H9 (cell line): ENCODE results near the gene CORO2B. TPM values are rescaled to one million over a fixed set of nuclear protein-coding genes. Genes with fewer than 3 reads are reported as not detected.
"Not testable (repeated sequence)": the region's sequence is repeated elsewhere in the genome, so short reads cannot be mapped to it uniquely, and the experiment has no call there.

ENCODE experiments used
- DNase-seq: peaks from one replicate; pipeline ENCODE4 v3.0.0-alpha.2; 2017
- H2AFZ ChIP-seq: one replicate; pipeline ENCODE4 v1.6.1; 2013; ENCODE audit warnings: mild to moderate bottlenecking, low read length, control low read depth, moderate library complexity
- H2AK5ac ChIP-seq: 2 replicates; pipeline ENCODE4 v1.6.1; 2013; ENCODE audit warnings: low read length, control low read depth, mixed read lengths; ENCODE audit not compliant: insufficient read length
- H2BK120ac ChIP-seq: one replicate; pipeline ENCODE4 v1.6.1; 2013; ENCODE audit warnings: low read depth, mild to moderate bottlenecking, low read length, control low read depth, inconsistent platforms; ENCODE audit not compliant: poor library complexity, severe bottlenecking
- H2BK12ac ChIP-seq: 2 replicates; pipeline ENCODE4 v1.6.1; 2013; ENCODE audit warnings: low read length, control low read depth, mixed read lengths, low read depth; ENCODE audit not compliant: insufficient read length
- H2BK15ac ChIP-seq: 2 replicates; pipeline ENCODE4 v1.6.1; 2013; ENCODE audit warnings: low read depth, low read length, control low read depth
- H2BK20ac ChIP-seq: one replicate; pipeline ENCODE4 v1.6.1; 2013; ENCODE audit warnings: low read depth, mild to moderate bottlenecking, low read length, control low read depth, inconsistent platforms; ENCODE audit not compliant: poor library complexity, severe bottlenecking
- H2BK5ac ChIP-seq: 2 replicates; pipeline ENCODE4 v1.6.1; 2013; ENCODE audit warnings: low read length, control low read depth, mixed read lengths; ENCODE audit not compliant: insufficient read length
- H3K14ac ChIP-seq: 2 replicates; pipeline ENCODE4 v1.6.1; 2013; ENCODE audit warnings: low read length, control low read depth; ENCODE audit not compliant: insufficient read depth
- H3K18ac ChIP-seq: 2 replicates; pipeline ENCODE4 v1.6.1; 2013; ENCODE audit warnings: low read depth, mild to moderate bottlenecking, mixed read lengths, low read length, control low read depth; ENCODE audit not compliant: insufficient read length
- H3K23ac ChIP-seq: 2 replicates; pipeline ENCODE4 v1.6.1; 2013; ENCODE audit warnings: low read length, control low read depth, mixed read lengths, low read depth; ENCODE audit not compliant: insufficient read length
- H3K23me2 ChIP-seq: 2 replicates; pipeline ENCODE4 v1.6.1; 2013; ENCODE audit warnings: low read depth, mild to moderate bottlenecking, mixed read lengths, low read length, control low read depth; ENCODE audit not compliant: insufficient read length, poor library complexity, severe bottlenecking
- H3K27ac ChIP-seq: 2 replicates; pipeline ENCODE4 v1.5.1; 2013; ENCODE audit warnings: low read length, control low read depth, mixed read lengths, low read depth; ENCODE audit not compliant: insufficient read length
- H3K27me3 ChIP-seq: 2 replicates; pipeline ENCODE4 v1.6.1; 2013; ENCODE audit warnings: low read length, control low read depth, inconsistent platforms; ENCODE audit not compliant: insufficient read depth
- H3K4ac ChIP-seq: 2 replicates; pipeline ENCODE4 v1.6.1; 2013; ENCODE audit warnings: low read depth, mild to moderate bottlenecking, control low read depth, inconsistent platforms, low read length, moderate library complexity
- H3K4me1 ChIP-seq: 2 replicates; pipeline ENCODE4 v1.6.1; 2013; ENCODE audit warnings: low read length, control low read depth, inconsistent platforms; ENCODE audit not compliant: insufficient read depth
- H3K4me2 ChIP-seq: 2 replicates; pipeline ENCODE4 v1.6.1; 2013; ENCODE audit warnings: low read length, control low read depth, mixed read lengths; ENCODE audit not compliant: insufficient read length, insufficient read depth
- H3K56ac ChIP-seq: 2 replicates; pipeline ENCODE4 v1.6.1; 2013; ENCODE audit warnings: low read depth, mild to moderate bottlenecking, mixed read lengths, low read length, control low read depth; ENCODE audit not compliant: insufficient read length
- H3K79me1 ChIP-seq: 2 replicates; pipeline ENCODE4 v1.6.1; 2013; ENCODE audit warnings: low read depth, mild to moderate bottlenecking, moderate library complexity, low read length, control low read depth, inconsistent platforms; ENCODE audit not compliant: insufficient read depth, poor library complexity, severe bottlenecking
- H3K79me2 ChIP-seq: 2 replicates; pipeline ENCODE4 v1.6.1; 2013; ENCODE audit warnings: low read length, control low read depth, inconsistent platforms; ENCODE audit not compliant: insufficient read depth
- H3K9ac ChIP-seq: 2 replicates; pipeline ENCODE4 v1.6.1; 2013; ENCODE audit warnings: low read length, control low read depth, mixed read lengths; ENCODE audit not compliant: insufficient read length; ENCODE audit errors: extremely low read depth
- H3K9me3 ChIP-seq: one replicate; pipeline ENCODE4 v1.6.1; 2013; ENCODE audit warnings: low read depth, low read length, inconsistent platforms; ENCODE audit not compliant: control insufficient read depth
- H3T11ph ChIP-seq: one replicate; pipeline ENCODE4 v1.6.1; 2013; ENCODE audit warnings: mild to moderate bottlenecking, low read length, control low read depth, inconsistent platforms
- H4K20me1 ChIP-seq: one replicate; pipeline ENCODE4 v1.6.1; 2013; ENCODE audit not compliant: control insufficient read depth, insufficient read length, insufficient read depth
- H4K5ac ChIP-seq: 2 replicates; pipeline ENCODE4 v1.6.1; 2013; ENCODE audit warnings: low read depth, mild to moderate bottlenecking, mixed read lengths, low read length, control low read depth; ENCODE audit not compliant: insufficient read length
- H4K8ac ChIP-seq: replicated peaks from 2 replicates; pipeline ENCODE4 v1.6.1; 2013; ENCODE audit warnings: low read length, control low read depth, mixed read lengths, low read depth; ENCODE audit not compliant: insufficient read length
- H4K91ac ChIP-seq: 2 replicates; pipeline ENCODE4 v1.6.1; 2013; ENCODE audit warnings: low read depth, mild to moderate bottlenecking, moderate library complexity, mixed read lengths, low read length, control low read depth; ENCODE audit not compliant: insufficient read length
- H3K27ac Mint-ChIP-seq, 3 experiments: 2 replicates in 2 of 3; 3 replicates in 1 of 3; pipeline ENCODE4 v1.8.0; 2020 to 2021; ENCODE audit warnings: mixed read lengths in 3 of 3, mild to moderate bottlenecking in 1 of 3, moderate library complexity in 1 of 3
- H3K27me3 Mint-ChIP-seq: 2 replicates; pipeline ENCODE4 v1.8.0; 2021; ENCODE audit warnings: low read depth, mild to moderate bottlenecking, moderate library complexity, mixed read lengths
- H3K36me3 Mint-ChIP-seq, 3 experiments: 2 replicates in 2 of 3; 3 replicates in 1 of 3; pipeline ENCODE4 v1.8.0; 2020 to 2021; ENCODE audit warnings: low read depth in 3 of 3, mixed read lengths in 3 of 3; ENCODE audit not compliant: insufficient read depth in 1 of 3
- H3K4me1 Mint-ChIP-seq, 2 experiments: 2 replicates each; pipeline ENCODE4 v1.8.0; 2020; ENCODE audit warnings: mixed read lengths in 2 of 2
- H3K4me3 Mint-ChIP-seq, 2 experiments: 2 replicates in 1 of 2; 3 replicates in 1 of 2; pipeline ENCODE4 v1.8.0; 2020 to 2021; ENCODE audit warnings: mild to moderate bottlenecking in 2 of 2, mixed read lengths in 2 of 2, moderate library complexity in 1 of 2
- H3K9me3 Mint-ChIP-seq, 2 experiments: 2 replicates in 1 of 2; 3 replicates in 1 of 2; pipeline ENCODE4 v1.8.0; 2020; ENCODE audit warnings: mild to moderate bottlenecking in 2 of 2, mixed read lengths in 2 of 2, moderate library complexity in 1 of 2
- CTCF ChIP-seq: fragments of 200-600 bp; sonication (generic); conservative IDR thresholded peaks from 3 replicates; pipeline ENCODE4 v1.8.0; 2021; ENCODE audit warnings: antibody characterized with exemption, mild to moderate bottlenecking
- WGBS: extraction: QIAGEN DNeasy Blood & Tissue Kit; methylation state at CpG from one replicate; pipeline ENCODE4 v1.1.7; 2013; ENCODE audit warnings: missing lambda C conversion rate, low lambda C conversion rate, mixed read lengths; ENCODE audit not compliant: insufficient read length; ENCODE audit errors: extremely low coverage; 5-methylcytosine and 5-hydroxymethylcytosine counted together
- total RNA-seq: library from RNA; stranded (reverse); gene quantifications from 2 replicates; pipeline ENCODE4 v1.2.1, GENCODE V29; 2021

The CORO2B gene
- total RNA-seq, 1 experiment from 2014 or later = 3.1 TPM

GRCh38 chr15:68603951-68604350 is 25.2 kb downstream of the CORO2B start:
- H3K4ac ChIP-seq = no peak overlapping the region
- no peak overlapping the region for H3K4me2 ChIP-seq
- H3K9ac ChIP-seq = no peak overlapping the region
- H3K9me3 ChIP-seq = no peaks in the 10 kb centered on the region
- no peak overlapping the region for H2BK120ac ChIP-seq
- peaks cover 2% of the 10 kb centered on the region for H3K23me2 ChIP-seq
- H3K27ac Mint-ChIP-seq = no peak overlapping the region; a peak in 1 of 7 replicates
- no peaks in the 10 kb centered on the region for H3K27me3 ChIP-seq
- H3K56ac ChIP-seq = no peak overlapping the region
- no peak overlapping the region for H2BK12ac ChIP-seq
- H3K4me1 Mint-ChIP-seq = peaks cover 47 to 55% of the 10 kb centered on the region in 2 experiments
- no peaks in the 10 kb centered on the region for H3K79me1 ChIP-seq
- H3K14ac ChIP-seq = no peak overlapping the region
- no peak overlapping the region for H3T11ph ChIP-seq
- H3K27ac ChIP-seq = no peak overlapping the region
- peaks cover 0 to 8% (median 0%) of the 10 kb centered on the region in 3 experiments; a peak in 2 of 7 replicates for H3K36me3 Mint-ChIP-seq
- H3K79me2 ChIP-seq = no peaks in the 10 kb centered on the region
- peaks cover 19% of the 10 kb centered on the region for H3K4me1 ChIP-seq
- H3K4me3 Mint-ChIP-seq = no peak overlapping the region
- no peak overlapping the region for H4K91ac ChIP-seq
- no peak overlapping the region for H3K18ac ChIP-seq
- no peaks in the 10 kb centered on the region; a peak in 1 of 5 replicates for H3K9me3 Mint-ChIP-seq
- H4K20me1 ChIP-seq = no peaks in the 10 kb centered on the region
- no peak overlapping the region for H4K8ac ChIP-seq
- H3K23ac ChIP-seq = no peak overlapping the region
- H2BK20ac ChIP-seq = no peak overlapping the region
- H2BK15ac ChIP-seq = no peak overlapping the region
- H2AK5ac ChIP-seq = no peak overlapping the region
- no peak overlapping the region for H4K5ac ChIP-seq
- no peak for TF ChIP-seq CTCF
- no peak overlapping the region for H2BK5ac ChIP-seq
- H3K27me3 Mint-ChIP-seq = peaks cover 34% of the 10 kb centered on the region
- no CpG with 5 or more reads among the region's 9 CpGs for WGBS
- no peak for DNase-seq
- H2AFZ ChIP-seq = no peak overlapping the region

- Mint-ChIP-seq H3K4me1 (peaks cover 44 to 53% of the 10 kb centered on the region in 2 experiments), H3K27me3 (peaks cover 34% of the 10 kb centered on the region)
- not testable (repeated sequence) for H3K23ac ChIP-seq, H2BK5ac ChIP-seq, H3K4me2 ChIP-seq, H3K14ac ChIP-seq, H3K27me3 ChIP-seq, H3T11ph ChIP-seq, H3K27ac ChIP-seq, H3K4me3 Mint-ChIP-seq, H2BK120ac ChIP-seq, H2AFZ ChIP-seq, H4K8ac ChIP-seq, H3K18ac ChIP-seq, DNase-seq, H3K4ac ChIP-seq, H3K79me2 ChIP-seq, H3K9me3 ChIP-seq, H2BK12ac ChIP-seq, H2BK15ac ChIP-seq, H3K79me1 ChIP-seq, H4K91ac ChIP-seq, H3K36me3 Mint-ChIP-seq, H4K20me1 ChIP-seq, H3K27ac Mint-ChIP-seq, H3K9ac ChIP-seq, H3K56ac ChIP-seq, H3K23me2 ChIP-seq, H3K9me3 Mint-ChIP-seq, H2AK5ac ChIP-seq, H4K5ac ChIP-seq, H2BK20ac ChIP-seq
- peaks cover 16% of the 10 kb centered on the region; the same call in 1 of the 2 replicates for H3K4me1 ChIP-seq
- no CpG with 5 or more reads among the region's 10 CpGs for WGBS
These were observed 26.2 kb downstream of the CORO2B start for GRCh38 chr15:68604840-68605478.
